ENCODE results near the gene TMEM125.

The TMEM125 gene

GRCh38 chr1:43235451-43236121, 34.2 kb upstream of the TMEM125 start:
- H3K27me3 Mint-ChIP-seq, result peaks cover 6% of the 10 kb centered on the region in 2 donors
- no peak overlapping the region for H3K4me3 Mint-ChIP-seq
- H3K27ac Mint-ChIP-seq, result no peak overlapping the region
- DNase-seq, result no peak
- H3K4me1 Mint-ChIP-seq, result peaks cover 28 to 41% of the 10 kb centered on the region in 2 donors
- peaks cover 5 to 18% of the 10 kb centered on the region in 2 donors for H3K36me3 Mint-ChIP-seq
- no peak for ATAC-seq (replicated peaks)
- peaks cover 0 to 3% of the 10 kb centered on the region in 2 donors for H3K9me3 Mint-ChIP-seq

- ATAC-seq (replicated peaks), result no peak
- Mint-ChIP-seq H3K4me3 (no peak overlapping the region), H3K27ac (no peak overlapping the region), H3K36me3 (peaks cover 6 to 17% of the 10 kb centered on the region in 2 donors), H3K9me3 (peaks cover 0 to 3% of the 10 kb centered on the region in 2 donors), H3K4me1 (peaks cover 29 to 39% of the 10 kb centered on the region in 2 donors), H3K27me3 (peaks cover 6% of the 10 kb centered on the region in 2 donors)
- no peak for DNase-seq
These were observed 32.7 kb upstream of the TMEM125 start for GRCh38 chr1:43237121-43237520.

GRCh38 chr1:43238085-43238484, 31.7 kb upstream of the TMEM125 start:
- peaks cover 0 to 3% of the 10 kb centered on the region in 2 donors for H3K9me3 Mint-ChIP-seq

DNA sequence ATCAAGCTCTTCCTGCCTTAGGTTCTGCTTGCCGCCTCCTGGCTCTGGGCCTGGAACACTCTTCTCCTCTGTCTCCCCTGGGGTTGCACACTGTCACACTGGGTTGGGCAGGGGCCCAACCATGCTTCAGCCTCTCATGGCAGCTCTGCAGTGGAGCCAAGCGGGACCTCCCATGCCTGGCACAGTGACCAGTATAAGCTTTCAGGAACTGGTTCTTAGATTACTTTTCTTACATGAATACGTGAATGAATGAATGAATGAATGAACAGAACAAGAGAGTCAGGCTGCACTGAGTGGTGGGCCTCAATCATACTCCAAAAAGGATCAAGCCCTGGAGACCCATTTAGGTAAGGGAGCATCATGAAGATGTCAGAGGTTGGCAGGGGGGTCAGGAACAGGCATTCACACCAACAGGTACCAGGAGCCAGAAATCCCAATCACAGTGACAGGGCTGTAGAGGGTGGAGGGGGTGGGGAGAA, 30.8 kb upstream of the TMEM125 start:
- Mint-ChIP-seq H3K4me1 (peaks cover 30 to 37% of the 10 kb centered on the region in 2 donors), H3K4me3 (no peak overlapping the region), H3K36me3 (peaks cover 6 to 13% of the 10 kb centered on the region in 2 donors), H3K27me3 (peaks cover 6% of the 10 kb centered on the region in 2 donors), H3K27ac (peak overlapping the region; percentile 82), H3K9me3 (peaks cover 0 to 3% of the 10 kb centered on the region in 2 donors)
- peak; percentile 51 to 57 for ATAC-seq (replicated peaks)
- DNase-seq, result no peak

More at GRCh38 chr1:43238085-43238484, 31.7 kb upstream of the TMEM125 start:
- H3K27me3 Mint-ChIP-seq, result peaks cover 6% of the 10 kb centered on the region in 2 donors
- peaks cover 30 to 37% of the 10 kb centered on the region in 2 donors for H3K4me1 Mint-ChIP-seq
- DNase-seq (peak; percentile 40), ATAC-seq (replicated peaks) (peak; percentile 51 to 61)
- H3K4me3 Mint-ChIP-seq, result peak overlapping the region in 1 of 2 donors; percentile 1
- H3K27ac Mint-ChIP-seq, result peak overlapping the region; percentile 65
- peaks cover 6 to 17% of the 10 kb centered on the region in 2 donors for H3K36me3 Mint-ChIP-seq

DNA sequence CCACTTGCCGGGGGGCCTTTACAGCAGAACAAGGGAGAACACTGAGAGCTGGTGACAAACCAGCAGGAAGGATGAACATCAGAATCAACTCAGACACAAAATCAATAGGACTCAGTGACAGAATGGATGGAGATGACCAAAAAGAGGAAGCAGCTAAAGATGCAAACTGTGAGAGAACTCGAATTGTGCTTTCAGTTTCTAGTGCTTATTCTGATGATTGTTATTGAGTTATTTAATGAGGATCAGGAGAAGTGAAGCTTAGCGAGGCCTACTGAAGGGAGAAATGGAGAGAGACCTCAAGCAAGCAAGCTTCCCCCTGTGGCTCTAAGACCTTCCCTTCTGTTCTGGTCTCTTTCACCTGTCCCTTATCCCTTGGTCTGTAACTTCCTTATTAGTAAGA, 30.3 kb upstream of the TMEM125 start:
- H3K36me3 Mint-ChIP-seq, result peaks cover 7 to 13% of the 10 kb centered on the region in 2 donors
- peak overlapping the region; percentile 12 to 17 for H3K4me3 Mint-ChIP-seq
- H3K9me3 Mint-ChIP-seq, result peaks cover 0 to 3% of the 10 kb centered on the region in 2 donors
- peak overlapping the region; percentile 82 for H3K27ac Mint-ChIP-seq
- peaks cover 30 to 37% of the 10 kb centered on the region in 2 donors for H3K4me1 Mint-ChIP-seq
- peaks cover 6% of the 10 kb centered on the region in 2 donors for H3K27me3 Mint-ChIP-seq
- DNase-seq, result no peak
- ATAC-seq (replicated peaks), result peak; percentile 90

DNA sequence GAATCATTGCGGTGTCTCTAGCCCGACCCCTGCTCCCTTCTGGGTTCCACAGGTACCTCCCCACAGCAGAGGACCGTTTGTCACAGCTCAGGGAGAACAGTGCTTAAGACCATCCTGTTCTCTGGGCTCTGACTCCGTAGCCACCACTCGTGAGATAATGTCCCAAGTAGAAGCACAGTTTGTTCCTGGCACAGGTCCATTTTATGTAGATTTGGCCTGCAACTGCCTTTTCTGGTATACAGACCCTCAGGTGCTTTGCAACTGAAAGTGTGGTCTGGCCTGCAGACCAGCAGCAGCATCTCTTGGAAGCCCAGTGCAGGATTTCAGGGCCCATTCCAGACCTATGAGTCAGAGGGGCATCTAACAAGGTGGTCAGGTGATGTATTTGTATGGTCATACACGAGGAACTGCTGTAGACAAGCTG, 28.4 kb upstream of the TMEM125 start:
- peaks cover 0 to 3% of the 10 kb centered on the region in 2 donors for H3K9me3 Mint-ChIP-seq
- H3K27ac Mint-ChIP-seq, result no peak overlapping the region
- H3K27me3 Mint-ChIP-seq, result no peaks in the 10 kb centered on the region
- no peak overlapping the region for H3K4me3 Mint-ChIP-seq
- peaks cover 30 to 37% of the 10 kb centered on the region in 2 donors for H3K4me1 Mint-ChIP-seq
- DNase-seq (no peak), ATAC-seq (replicated peaks) (no peak)
- peaks cover 5 to 8% of the 10 kb centered on the region in 2 donors for H3K36me3 Mint-ChIP-seq

- Mint-ChIP-seq H3K27me3 (no peaks in the 10 kb centered on the region), H3K27ac (peak overlapping the region; percentile 51), H3K9me3 (peaks cover 0 to 3% of the 10 kb centered on the region in 2 donors), H3K4me1 (peaks cover 21 to 26% of the 10 kb centered on the region in 2 donors), H3K4me3 (no peak overlapping the region), H3K36me3 (peaks cover 5 to 10% of the 10 kb centered on the region in 2 donors)
- DNase-seq, result no peak
- no peak for ATAC-seq (replicated peaks)
These were observed 26.5 kb upstream of the TMEM125 start for GRCh38 chr1:43243299-43243698.

GRCh38 chr1:43246466-43247213, 23.1 kb upstream of the TMEM125 start:
- H3K27me3 Mint-ChIP-seq, result peaks cover 0 to 4% of the 10 kb centered on the region in 2 donors
- no peak overlapping the region for H3K27ac Mint-ChIP-seq
- peaks cover 7 to 12% of the 10 kb centered on the region in 2 donors for H3K4me1 Mint-ChIP-seq
- H3K9me3 Mint-ChIP-seq, result peaks cover 0 to 5% of the 10 kb centered on the region in 2 donors
- ATAC-seq (replicated peaks) (no peak), DNase-seq (no peak)
- H3K36me3 Mint-ChIP-seq, result peaks cover 2 to 11% of the 10 kb centered on the region in 2 donors
- H3K4me3 Mint-ChIP-seq, result no peak overlapping the region

DNA sequence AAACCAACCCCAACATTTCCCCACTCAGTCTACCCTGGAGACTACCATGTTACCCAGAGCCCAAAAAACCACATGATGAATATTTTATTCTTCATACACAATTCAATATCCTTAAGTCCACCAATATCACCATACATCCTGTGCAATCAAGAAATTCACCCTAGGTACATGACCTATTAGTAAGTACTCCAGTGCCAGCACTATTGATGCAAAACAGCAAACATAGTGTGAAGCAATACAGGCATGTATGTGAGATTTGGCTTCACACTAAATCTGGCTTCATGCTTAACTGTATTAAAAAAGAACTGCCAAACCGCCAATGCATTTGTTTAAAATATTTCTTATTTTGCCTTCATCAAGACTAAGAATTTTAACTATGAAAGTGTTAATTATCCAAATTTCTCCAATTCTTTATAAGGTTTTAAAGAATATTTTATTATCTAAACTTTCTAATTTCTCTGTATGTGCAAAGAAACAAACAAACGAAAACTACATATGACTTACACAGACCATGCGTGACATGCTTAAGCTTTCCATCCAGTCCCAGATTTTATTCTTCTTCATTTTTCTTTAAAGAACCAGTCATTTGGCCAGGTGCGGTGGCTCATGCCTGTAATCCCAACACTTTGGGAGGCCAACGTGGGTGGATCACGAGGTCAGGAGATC, 22.4 kb upstream of the TMEM125 start:
- Mint-ChIP-seq H3K27ac (no peak overlapping the region), H3K27me3 (peaks cover 0 to 4% of the 10 kb centered on the region in 2 donors), H3K9me3 (peaks cover 0 to 5% of the 10 kb centered on the region in 2 donors), H3K36me3 (peaks cover 2 to 11% of the 10 kb centered on the region in 2 donors), H3K4me3 (no peak overlapping the region), H3K4me1 (peaks cover 6 to 14% of the 10 kb centered on the region in 2 donors)
- no peak for ATAC-seq (replicated peaks)
- no peak for DNase-seq

DNA sequence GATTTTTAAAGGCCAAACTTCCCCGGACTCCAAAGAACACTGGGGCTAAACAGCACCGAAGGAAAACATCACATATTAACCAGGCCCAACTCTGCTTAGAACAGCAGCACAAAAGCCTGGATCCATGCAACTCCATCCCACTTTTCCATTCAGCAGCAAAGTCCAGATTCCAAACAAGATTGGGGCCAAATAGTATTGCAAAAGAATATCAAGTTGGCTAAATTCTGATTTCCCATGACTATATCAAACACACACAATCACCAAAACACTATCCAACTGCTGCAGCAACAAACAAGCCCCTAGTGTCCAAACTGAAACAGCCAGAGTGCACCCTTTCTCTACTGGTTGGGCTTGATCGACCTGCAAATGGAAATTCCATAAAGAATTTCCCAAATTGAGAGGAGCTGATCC, 19.4 kb upstream of the TMEM125 start:
- no peak for DNase-seq
- Mint-ChIP-seq H3K27me3 (peaks cover 4 to 14% of the 10 kb centered on the region in 2 donors), H3K9me3 (peaks cover 0 to 5% of the 10 kb centered on the region in 2 donors), H3K36me3 (peaks cover 0 to 16% of the 10 kb centered on the region in 2 donors), H3K27ac (no peak overlapping the region), H3K4me3 (no peak overlapping the region), H3K4me1 (peaks cover 15 to 22% of the 10 kb centered on the region in 2 donors)
- no peak for ATAC-seq (replicated peaks)

- Mint-ChIP-seq H3K27ac (peak overlapping the region; percentile 37), H3K36me3 (peaks cover 0 to 16% of the 10 kb centered on the region in 2 donors), H3K4me1 (peaks cover 15 to 25% of the 10 kb centered on the region in 2 donors), H3K9me3 (peaks cover 0 to 5% of the 10 kb centered on the region in 2 donors), H3K4me3 (no peak overlapping the region), H3K27me3 (peaks cover 4 to 14% of the 10 kb centered on the region in 2 donors)
- no peak for ATAC-seq (replicated peaks)
- no peak for DNase-seq
These were observed 18.8 kb upstream of the TMEM125 start for GRCh38 chr1:43251024-43251423.

- peaks cover 23 to 37% of the 10 kb centered on the region in 2 donors for H3K4me1 Mint-ChIP-seq
- H3K27ac Mint-ChIP-seq, result no peak overlapping the region
- H3K27me3 Mint-ChIP-seq, result peaks cover 4 to 14% of the 10 kb centered on the region in 2 donors
- no peak overlapping the region for H3K4me3 Mint-ChIP-seq
- peaks cover 0 to 12% of the 10 kb centered on the region in 2 donors for H3K36me3 Mint-ChIP-seq
- DNase-seq (no peak), ATAC-seq (replicated peaks) (peak; percentile 51 to 56)
- peaks cover 0 to 5% of the 10 kb centered on the region in 2 donors for H3K9me3 Mint-ChIP-seq
These were observed 17.6 kb upstream of the TMEM125 start for GRCh38 chr1:43252225-43252624.

- Mint-ChIP-seq H3K4me3 (no peak overlapping the region), H3K36me3 (peaks cover 0 to 11% of the 10 kb centered on the region in 2 donors), H3K27ac (peak overlapping the region; percentile 56), H3K9me3 (peaks cover 0 to 5% of the 10 kb centered on the region in 2 donors), H3K4me1 (peaks cover 27 to 47% of the 10 kb centered on the region in 2 donors), H3K27me3 (peaks cover 4 to 14% of the 10 kb centered on the region in 2 donors)
- DNase-seq, result no peak
- peak; percentile 38 to 50 for ATAC-seq (replicated peaks)
These were observed 16.6 kb upstream of the TMEM125 start for GRCh38 chr1:43253173-43253572.

DNA sequence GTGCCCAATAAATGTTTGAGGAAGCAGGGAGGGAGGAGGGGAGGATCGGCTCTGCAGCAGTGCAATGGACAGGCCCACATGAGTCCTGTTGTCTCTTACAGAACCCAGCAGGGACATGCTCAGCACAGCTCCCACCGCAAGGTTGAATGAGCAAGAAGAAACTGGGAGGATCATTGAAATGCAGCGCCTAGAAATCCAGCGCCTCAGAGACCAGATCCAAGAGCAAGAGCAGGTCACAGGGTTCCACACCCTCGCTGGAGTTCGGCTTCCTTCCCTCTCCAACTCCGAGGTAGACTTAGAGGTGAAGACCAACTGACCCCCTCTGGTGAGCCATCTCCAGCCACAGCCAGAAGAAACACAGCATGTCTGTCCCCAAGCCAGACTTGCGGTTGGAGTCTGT, 15.9 kb upstream of the TMEM125 start:
- Mint-ChIP-seq H3K36me3 (peaks cover 0 to 11% of the 10 kb centered on the region in 2 donors), H3K4me1 (peaks cover 30 to 51% of the 10 kb centered on the region in 2 donors), H3K4me3 (no peak overlapping the region), H3K9me3 (peaks cover 0 to 5% of the 10 kb centered on the region in 2 donors), H3K27ac (no peak overlapping the region), H3K27me3 (peaks cover 4 to 14% of the 10 kb centered on the region in 2 donors)
- no peak for DNase-seq
- no peak for ATAC-seq (replicated peaks)
